Measurements from ENCODE around the gene SIK1. TPM values are rescaled to one million over a fixed set of nuclear protein-coding genes. Genes with fewer than 3 reads are reported as not detected.
A peak's percentile ranks its signal among the peaks of the same experiment; 100 is the strongest.

Gene SIK1
- total RNA-seq, 1 donor from 2014 or later: 0.65 TPM

GRCh38 chr21:43365611-43366426, 61.1 kb downstream of the SIK1 start:
- Histone ChIP-seq H3K36me3 (no peaks in the 10 kb centered on the region), H3K9me3 (ENCODE audit: low read depth) (no peaks in the 10 kb centered on the region), H3F3A (ENCODE audit: low read depth) (no peaks in the 10 kb centered on the region), H3K9ac (no peak overlapping the region), H3K27ac (no peak overlapping the region), H3K4me2 (no peak overlapping the region), H3K4me3 (no peak overlapping the region), H2AFZ (replicated peaks) (no peak overlapping the region), H3K79me2 (ENCODE audit: low read depth) (no peaks in the 10 kb centered on the region), H3K27me3 (peaks cover 6% of the 10 kb centered on the region), H4K20me1 (ENCODE audit: low read depth) (no peaks in the 10 kb centered on the region), H3K4me1 (peaks cover 9% of the 10 kb centered on the region)
- Mint-ChIP-seq H3K27me3 (ENCODE audit: insufficient read depth, low read depth) (peaks cover 15% of the 10 kb centered on the region), H3K9me3 (no peaks in the 10 kb centered on the region), H3K4me3 (no peak overlapping the region), H3K36me3 (no peaks in the 10 kb centered on the region), H3K4me1 (peaks cover 67% of the 10 kb centered on the region), H3K27ac (peak overlapping the region; percentile 99)
- DNase-seq (ENCODE audit: low spot score): no peak
- TF ChIP-seq, protein P1, sequence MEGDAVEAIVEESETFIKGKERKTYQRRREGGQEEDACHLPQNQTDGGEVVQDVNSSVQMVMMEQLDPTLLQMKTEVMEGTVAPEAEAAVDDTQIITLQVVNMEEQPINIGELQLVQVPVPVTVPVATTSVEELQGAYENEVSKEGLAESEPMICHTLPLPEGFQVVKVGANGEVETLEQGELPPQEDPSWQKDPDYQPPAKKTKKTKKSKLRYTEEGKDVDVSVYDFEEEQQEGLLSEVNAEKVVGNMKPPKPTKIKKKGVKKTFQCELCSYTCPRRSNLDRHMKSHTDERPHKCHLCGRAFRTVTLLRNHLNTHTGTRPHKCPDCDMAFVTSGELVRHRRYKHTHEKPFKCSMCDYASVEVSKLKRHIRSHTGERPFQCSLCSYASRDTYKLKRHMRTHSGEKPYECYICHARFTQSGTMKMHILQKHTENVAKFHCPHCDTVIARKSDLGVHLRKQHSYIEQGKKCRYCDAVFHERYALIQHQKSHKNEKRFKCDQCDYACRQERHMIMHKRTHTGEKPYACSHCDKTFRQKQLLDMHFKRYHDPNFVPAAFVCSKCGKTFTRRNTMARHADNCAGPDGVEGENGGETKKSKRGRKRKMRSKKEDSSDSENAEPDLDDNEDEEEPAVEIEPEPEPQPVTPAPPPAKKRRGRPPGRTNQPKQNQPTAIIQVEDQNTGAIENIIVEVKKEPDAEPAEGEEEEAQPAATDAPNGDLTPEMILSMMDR (IDR thresholded peaks at IDR 0.05): no peak
- TF ChIP-seq EZH2phosphoT487 (IDR thresholded peaks at IDR 0.05) (no peak), EZH2 (IDR thresholded peaks at IDR 0.05) (no peak)

GRCh38 chr21:43364851-43365424, 62.0 kb downstream of the SIK1 start:
- Histone ChIP-seq H3K4me3 (no peak overlapping the region), H2AFZ (replicated peaks) (no peak overlapping the region), H3F3A (ENCODE audit: low read depth) (no peaks in the 10 kb centered on the region), H3K36me3 (no peaks in the 10 kb centered on the region), H3K79me2 (ENCODE audit: low read depth) (no peaks in the 10 kb centered on the region), H4K20me1 (ENCODE audit: low read depth) (no peaks in the 10 kb centered on the region), H3K27ac (no peak overlapping the region), H3K9me3 (ENCODE audit: low read depth) (no peaks in the 10 kb centered on the region), H3K9ac (no peak overlapping the region), H3K4me1 (peaks cover 9% of the 10 kb centered on the region), H3K27me3 (peaks cover 6% of the 10 kb centered on the region), H3K4me2 (no peak overlapping the region)
- Mint-ChIP-seq H3K27me3 (ENCODE audit: insufficient read depth, low read depth) (peaks cover 15% of the 10 kb centered on the region), H3K36me3 (no peaks in the 10 kb centered on the region), H3K4me3 (peak overlapping the region; percentile 36), H3K4me1 (peaks cover 59% of the 10 kb centered on the region), H3K9me3 (no peaks in the 10 kb centered on the region), H3K27ac (peak overlapping the region; percentile 46)
- TF ChIP-seq EZH2phosphoT487 (IDR thresholded peaks at IDR 0.05): no peak
- TF ChIP-seq, protein P1 (IDR thresholded peaks at IDR 0.05): no peak
- no peak for TF ChIP-seq EZH2 (IDR thresholded peaks at IDR 0.05)
- DNase-seq (ENCODE audit: low spot score): no peak

Other genes starting within 250 kb of the SIK1 start
- 0.71 and 1.1 TPM in 2 replicates for gene HSF2BP, start 232.4 kb upstream of the SIK1 start, total RNA-seq (ENCODE audit: low replicate concordance)
- gene RRP1B, start 232.4 kb upstream of the SIK1 start, total RNA-seq (ENCODE audit: low replicate concordance): 45.0 TPM in 2 replicates

Data from neural progenitor cell (in vitro differentiated cells).